ENCODE data around the gene RASL10B.
A peak's percentile ranks its signal among the peaks of the same experiment; 100 is the strongest.
"Not testable (repeated sequence)": the region's sequence is repeated elsewhere in the genome, so short reads cannot be mapped to it uniquely, and the experiment has no call there.

The RASL10B gene, protein sequence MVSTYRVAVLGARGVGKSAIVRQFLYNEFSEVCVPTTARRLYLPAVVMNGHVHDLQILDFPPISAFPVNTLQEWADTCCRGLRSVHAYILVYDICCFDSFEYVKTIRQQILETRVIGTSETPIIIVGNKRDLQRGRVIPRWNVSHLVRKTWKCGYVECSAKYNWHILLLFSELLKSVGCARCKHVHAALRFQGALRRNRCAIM

DNA sequence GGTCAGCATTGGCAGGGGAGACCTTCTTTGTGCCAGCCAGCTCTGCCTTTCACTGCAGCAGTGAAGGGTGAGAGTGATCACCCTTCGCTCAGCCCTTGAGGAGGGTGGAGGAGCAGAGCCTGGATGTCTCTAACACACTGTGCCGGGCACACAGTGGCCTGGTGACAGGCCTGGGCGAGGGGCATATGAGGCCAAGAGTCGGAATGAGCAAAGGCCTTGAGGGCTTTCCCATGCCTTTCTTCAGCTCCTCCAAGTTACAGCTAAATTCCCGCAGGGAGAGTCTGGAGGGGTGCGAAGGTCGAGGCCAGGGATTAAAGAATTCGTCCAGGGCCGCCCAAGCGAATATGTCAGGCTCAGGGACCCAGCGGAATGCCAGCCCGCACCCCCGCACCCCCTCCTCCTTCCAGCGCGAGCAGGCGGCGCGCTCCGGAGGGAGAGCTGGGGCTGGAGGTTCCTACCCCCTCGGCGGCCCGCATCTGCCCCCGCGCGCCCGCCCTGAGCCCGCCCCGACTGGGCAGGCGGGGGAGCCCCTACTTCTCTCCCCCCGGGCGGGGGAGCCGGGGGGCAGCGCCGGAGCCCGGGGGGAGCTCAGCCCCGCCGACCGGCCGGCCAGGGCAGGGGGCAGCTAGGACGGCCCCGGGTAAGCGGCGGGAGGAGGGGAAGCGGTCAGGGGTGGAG is at the start of gene RASL10B:
Gene RASL10B (plus strand): TSS at position 401 of the 678 bp plus-strand sequence. CDS start 3,546 bp downstream, outside the sequence.
- DNase-seq, result no peak

GRCh38 chr17:35683591-35683990 is 47.8 kb upstream of the RASL10B start:
- DNase-seq, result peak; percentile 92

GRCh38 chr17:35684055-35684802 is 47.2 kb upstream of the RASL10B start:
- no peak for DNase-seq

DNA sequence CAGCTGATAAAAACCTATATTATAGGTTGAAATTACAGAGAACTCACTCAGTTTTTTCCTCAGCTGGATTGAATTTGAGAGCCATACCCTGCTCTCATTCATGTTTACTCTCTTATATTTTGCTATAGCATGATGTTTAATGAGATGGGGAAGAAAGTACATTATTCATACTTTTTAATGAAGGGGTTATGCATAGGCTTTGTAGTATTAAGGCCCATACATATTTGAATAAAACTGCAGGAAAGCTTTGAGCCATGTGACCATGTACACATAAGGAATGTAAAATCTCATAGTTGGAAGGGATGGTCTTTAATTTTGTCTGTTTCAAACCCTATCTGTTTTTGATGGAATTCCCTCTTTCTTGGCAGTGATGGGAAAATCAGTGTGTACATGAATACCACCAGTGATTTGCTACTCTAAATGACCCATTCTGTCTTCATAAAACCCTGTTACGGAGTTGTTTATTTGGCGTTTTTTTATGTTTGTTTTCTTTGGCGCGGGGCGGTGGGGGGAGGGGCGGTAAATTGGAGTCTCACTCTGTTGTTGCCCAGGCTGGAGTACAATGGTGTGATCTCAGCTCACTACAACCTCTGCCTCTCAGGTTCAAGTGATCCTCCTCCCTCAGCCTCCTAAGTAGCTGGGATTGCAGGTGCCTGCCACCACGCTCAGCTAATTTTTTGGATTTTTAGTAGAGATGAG is 38.8 kb upstream of the RASL10B start:
- DNase-seq, result no peak

- no peak for DNase-seq
Measured at GRCh38 chr17:35693662-35694061, 37.8 kb upstream of the RASL10B start.

DNA sequence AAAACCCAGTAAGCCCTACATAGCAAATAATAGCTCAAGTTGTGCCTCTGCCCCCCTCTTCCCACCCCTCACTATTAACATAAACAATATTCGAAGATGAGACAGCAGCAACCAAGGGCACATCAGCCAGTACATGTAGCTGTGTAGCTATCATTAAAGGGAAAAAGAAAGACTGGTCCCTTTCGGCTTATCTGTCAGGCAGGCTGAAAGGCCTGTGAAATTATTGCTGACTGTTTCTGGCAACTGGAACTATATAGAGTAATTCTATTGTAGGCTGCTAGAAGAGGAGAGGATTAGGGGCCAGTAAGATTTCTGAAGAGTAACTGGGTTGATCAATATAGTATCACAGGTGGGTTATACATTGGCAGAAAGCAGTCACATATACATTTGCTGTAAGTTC is 36.5 kb upstream of the RASL10B start:
- DNase-seq, result no peak

DNA sequence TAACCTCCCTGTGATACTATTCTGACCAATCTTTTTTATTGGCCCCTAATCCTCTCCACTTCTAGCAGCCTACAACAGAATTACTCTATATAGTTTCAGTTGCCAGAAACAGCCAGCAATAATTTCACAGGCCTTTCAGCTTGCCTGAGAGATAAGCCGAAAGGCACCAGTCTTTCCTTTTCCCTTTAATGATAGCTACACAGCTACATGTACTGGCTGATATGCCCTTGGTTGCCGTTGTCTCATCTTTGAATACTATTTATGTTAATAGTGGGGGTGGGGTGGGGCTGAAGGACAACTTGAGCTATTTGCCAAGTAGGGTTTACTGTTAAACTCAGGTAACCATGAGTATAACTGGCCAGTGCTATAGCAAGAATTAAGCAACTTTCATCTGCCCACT is 35.8 kb upstream of the RASL10B start:
- no peak for DNase-seq

- no peak for DNase-seq
Measured at GRCh38 chr17:35698800-35699199, 32.6 kb upstream of the RASL10B start.

GRCh38 chr17:35700150-35700549 is 31.3 kb upstream of the RASL10B start:
- DNase-seq, result no peak

GRCh38 chr17:35701491-35701890 is 29.9 kb upstream of the RASL10B start:
- no peak for DNase-seq

GRCh38 chr17:35703308-35703707 is 28.1 kb upstream of the RASL10B start:
- not testable (repeated sequence) for DNase-seq

GRCh38 chr17:35705230-35705629 is 26.2 kb upstream of the RASL10B start:
- DNase-seq, result no peak

- DNase-seq, result no peak
Measured at GRCh38 chr17:35705705-35706104, 25.7 kb upstream of the RASL10B start.

GRCh38 chr17:35708149-35708548 is 23.3 kb upstream of the RASL10B start:
- peak; percentile 17 for DNase-seq

- DNase-seq, result no peak
Measured at GRCh38 chr17:35708951-35709350, 22.5 kb upstream of the RASL10B start.

- no peak for DNase-seq
Measured at GRCh38 chr17:35709874-35710273, 21.6 kb upstream of the RASL10B start.

DNA sequence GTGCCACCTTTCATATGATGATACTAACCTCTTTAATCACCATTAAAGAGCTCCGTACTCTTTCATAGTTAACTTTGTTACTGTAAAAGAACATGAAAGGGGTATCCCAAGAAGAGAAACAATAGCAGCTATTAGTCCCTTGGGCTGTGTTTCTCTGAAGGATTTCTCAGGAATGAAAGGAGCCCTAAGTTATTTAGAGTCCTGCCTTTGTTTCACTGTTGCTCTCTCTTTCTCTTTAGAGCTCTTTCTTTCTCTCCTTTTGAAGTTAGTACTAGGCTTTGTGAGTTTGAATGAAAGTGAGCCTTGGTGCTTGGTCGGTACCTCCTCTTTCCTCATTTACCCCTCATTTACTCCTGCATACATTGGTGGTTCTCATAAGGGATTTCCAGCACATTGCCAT is 20.5 kb upstream of the RASL10B start:
- DNase-seq, result no peak

GRCh38 chr17:35713069-35713728 is 18.2 kb upstream of the RASL10B start:
- DNase-seq, result peak; percentile 39

DNA sequence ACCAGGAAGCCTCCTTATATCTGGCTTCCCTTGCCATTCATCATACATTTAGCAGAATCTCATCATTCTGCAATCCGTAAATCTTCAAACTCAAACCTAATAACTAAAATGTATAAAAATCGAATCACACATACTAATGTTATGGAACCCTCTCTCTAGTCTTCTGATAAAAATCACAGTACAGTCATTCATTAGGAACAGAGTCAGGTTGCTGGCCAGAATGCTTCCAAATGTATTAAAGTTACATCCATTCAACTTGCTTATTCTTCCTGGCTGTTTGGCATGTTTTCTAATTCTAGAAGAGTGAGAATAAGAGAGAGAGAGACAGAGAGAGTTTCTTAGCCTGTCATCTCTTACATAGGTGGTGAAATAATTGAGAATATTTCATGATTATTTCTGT is 16.5 kb upstream of the RASL10B start:
- no peak for DNase-seq

DNA sequence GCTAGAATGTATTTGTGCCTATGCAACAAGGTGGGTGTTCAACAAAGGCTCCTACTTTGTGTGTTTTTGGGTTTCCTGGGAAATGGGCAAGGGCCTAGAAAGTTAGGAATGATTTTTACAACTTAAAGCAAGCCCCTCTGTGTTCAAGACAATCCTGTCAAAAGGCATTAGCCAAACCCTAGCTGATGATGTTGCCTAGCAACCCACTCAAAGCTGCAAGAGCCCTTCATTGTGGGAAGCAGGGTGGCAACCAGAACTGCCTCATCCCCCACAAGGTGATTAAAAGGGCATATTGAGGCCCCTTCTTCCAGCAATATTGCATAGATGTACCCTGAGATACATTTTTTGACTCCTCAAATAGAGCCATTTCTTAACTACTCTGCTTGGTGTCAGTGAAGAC is 16.0 kb upstream of the RASL10B start:
- no peak for DNase-seq

DNA sequence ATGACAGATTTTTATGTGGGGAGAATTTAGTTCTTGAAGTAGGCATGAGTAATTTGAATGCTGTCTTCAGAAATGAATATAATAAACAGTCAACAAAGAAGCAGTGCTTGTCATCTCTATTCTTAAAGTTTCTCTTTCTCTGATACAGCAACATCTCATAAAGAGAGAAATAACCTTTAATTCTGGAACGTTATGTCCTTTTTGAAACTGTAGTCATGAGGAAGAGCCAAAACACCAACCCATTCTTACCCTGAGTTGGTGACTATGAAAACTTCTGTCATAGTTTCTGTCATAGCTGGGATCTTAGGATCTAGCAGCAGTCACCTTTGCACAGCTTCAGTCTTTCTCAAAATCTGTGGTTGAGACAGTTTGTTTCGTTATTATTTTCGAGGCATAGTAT is 15.3 kb upstream of the RASL10B start:
- no peak for DNase-seq

DNA sequence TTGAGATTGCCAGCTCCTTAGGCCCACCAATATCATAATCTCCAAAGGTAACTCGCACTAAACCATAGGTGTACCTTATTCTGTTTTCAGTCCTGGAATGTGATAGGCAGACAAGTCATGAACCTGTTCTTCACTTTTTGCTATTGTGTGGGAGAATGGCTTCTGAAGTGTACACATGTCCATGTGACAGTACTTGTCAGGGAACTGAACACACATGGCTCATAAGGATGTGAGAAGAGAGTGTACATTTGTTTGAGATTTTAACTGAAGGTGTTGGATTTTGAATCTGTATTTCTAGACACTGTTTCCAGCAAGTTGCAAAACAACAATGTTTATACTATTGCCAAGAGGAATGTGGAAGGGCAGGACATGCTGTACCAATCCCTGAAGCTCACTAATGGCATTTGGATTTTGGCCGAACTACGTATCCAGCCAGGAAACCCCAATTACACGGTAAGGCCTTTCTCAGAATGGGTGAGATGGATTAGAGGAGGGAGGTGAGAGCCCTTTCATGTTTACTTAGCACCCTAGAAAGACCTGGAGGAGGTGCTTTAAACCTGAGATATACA is 14.5 kb upstream of the RASL10B start:
- DNase-seq, result no peak

- DNase-seq, result no peak
Measured at GRCh38 chr17:35717475-35717874, 14.0 kb upstream of the RASL10B start.
